ENCODE results near the gene MMP25.

MMP25 gene

DNA sequence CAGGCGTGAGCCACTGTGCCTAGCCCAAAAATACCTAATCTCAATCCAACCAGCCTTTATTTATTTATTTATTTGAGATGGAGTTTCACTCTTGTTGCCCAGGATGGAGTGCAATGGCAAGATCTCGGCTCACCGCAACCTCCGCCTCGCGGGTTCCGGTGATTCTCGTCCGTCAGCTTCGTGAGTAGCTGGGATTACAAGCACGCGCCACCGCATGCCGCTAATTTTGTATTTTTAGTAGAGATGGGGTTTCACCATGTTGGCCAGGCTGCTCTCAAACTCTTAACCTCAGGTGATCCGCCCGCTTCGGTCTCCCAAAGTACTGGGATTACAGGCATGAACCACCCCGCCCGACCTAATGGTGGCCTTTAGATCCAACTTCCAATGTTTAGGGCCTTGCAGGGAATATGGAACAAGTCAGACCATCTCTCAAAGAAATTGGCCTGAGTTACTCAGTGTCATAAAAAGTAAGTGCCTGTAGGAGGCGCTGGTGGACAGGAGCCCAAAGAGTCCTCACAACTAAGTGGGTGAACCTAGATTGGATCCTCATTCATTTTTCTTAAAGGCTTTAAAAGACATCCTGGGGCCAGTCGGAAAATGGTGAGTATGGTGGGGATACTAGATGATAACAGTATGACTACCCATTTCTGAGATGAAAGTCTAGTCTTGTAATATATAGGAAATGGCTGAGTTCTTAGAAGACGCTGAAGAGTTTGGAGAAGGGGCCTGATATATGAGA, 48.1 kb downstream of the MMP25 start:
- peak; percentile 64 for DNase-seq (ENCODE audit: low spot score)

DNA sequence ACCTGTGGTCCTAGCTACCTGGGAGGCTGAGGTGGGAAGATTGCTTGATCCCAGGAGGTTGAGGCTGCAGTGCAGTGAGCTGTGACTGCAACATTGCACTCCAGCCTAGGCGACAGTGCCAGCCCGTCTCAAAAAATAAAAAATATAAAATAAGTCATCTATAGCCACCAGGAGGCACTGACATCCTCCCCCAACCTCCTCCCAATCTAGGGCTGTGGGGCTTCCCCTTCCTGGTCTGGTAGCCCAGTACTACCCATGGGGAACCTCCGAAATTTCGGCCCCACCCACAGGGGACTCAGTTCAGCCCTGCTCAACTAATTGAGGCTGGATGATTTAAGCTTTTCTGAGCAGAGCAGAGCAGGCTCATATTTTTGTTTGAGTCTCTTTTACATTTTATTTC, 49.5 kb downstream of the MMP25 start:
- peak; percentile 74 for DNase-seq (ENCODE audit: low spot score)

DNA sequence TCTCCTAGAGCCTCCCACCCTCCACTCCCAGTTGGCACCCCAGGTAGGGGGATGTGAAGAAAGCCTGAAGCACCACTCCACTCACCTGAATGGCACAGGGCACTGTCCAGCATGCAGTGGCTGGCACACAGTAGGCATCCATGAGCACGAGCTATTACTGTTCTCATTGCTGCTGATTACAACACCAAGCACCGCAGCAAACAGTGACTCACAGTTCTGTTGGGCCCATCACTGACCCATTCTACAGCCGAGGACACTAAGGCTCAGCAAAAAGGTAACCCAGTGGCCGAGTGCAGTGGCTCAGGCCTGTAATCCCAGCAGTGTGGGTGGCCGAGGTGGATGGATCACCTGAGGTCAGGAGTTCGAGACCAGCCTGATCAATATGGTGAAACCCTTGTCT, 50.0 kb downstream of the MMP25 start:
- no peak for DNase-seq (ENCODE audit: low spot score)

DNA sequence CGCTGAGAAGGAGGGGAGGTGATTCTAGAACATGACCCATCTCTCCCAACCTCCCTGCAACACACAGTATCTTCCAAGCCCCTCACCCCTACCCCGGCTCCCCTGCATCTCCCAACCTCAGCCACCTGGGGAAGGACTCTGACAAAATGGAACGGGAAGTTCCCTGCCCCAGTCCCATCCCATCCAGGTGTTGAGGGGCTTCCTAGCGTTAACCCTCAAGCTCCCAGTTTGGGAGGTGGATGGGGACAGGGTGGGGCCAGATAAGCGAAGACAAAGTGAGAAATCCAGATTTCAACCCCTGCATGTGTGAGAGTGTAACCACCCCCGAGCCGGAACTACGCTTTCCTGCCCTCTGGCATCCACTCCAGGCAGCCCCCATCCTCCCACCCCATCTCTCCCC, 50.9 kb downstream of the MMP25 start:
- DNase-seq (ENCODE audit: low spot score) = no peak

DNA sequence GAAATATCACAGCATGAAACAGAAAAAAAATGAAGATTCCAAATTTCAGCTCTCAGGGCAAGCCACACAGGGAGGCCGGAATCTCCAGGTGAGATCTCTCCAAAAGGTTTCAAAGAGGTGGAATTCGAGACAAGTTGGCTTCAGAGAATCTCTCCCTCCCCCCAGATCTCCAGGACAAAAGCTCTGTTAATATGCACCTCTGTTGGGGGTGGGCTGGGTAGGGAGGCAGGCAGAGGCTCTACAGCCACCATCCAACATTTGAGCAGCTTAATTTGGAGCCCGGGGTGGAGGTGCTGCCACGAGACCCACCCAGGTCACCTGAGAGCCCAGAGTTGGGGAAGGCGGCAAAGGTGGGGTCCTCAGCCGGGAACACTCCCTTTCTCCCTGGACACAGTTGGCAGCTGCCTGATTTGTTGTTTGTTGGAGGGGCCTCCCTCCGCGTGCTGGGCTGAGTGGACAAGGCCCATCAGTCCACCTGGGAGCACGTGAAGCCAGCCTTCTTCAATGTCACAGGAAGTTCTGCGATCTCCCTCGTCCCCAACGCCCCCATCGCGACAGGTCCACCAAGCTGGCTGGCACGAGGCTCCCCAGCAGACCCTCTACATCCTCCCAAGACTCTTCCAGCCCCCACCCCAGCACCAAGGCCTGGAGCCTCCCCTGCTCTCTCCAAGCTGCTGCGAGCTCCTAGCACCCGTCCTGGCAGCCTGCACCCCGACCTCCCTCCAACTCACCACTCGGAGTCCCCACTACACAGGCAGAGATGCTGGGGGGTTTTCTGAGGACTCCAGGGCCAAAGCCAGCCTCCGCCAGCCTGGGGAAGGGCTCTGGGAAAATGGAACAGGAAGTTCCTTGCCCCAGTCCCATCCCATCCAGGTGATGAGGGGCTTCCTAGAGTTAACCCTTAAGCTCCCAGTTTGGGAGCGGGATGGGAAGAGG, 52.4 kb downstream of the MMP25 start, which contains the start of gene ZSCAN10:
Gene ZSCAN10 (minus strand): TSS at position 836 of the 936 bp plus-strand sequence. CDS start 6,357 bp downstream, outside the sequence.
- DNase-seq (ENCODE audit: low spot score) = no peak

DNA sequence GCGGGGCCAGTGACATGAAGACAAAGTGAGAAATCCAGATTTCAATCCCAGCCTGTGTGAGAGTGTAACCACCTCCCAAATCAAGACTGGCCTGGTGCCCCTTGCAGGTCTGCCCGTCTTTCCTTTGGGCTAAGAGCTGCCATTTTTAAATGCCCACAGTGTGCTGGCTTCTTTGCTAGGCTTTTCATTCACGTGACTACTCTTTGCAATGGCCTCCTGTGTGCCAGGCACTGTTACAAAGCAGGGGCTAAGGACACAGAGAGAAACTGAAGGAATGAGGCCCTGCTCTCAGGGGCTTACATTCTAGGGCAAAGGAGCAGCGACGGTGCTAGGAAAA, 53.0 kb downstream of the MMP25 start:
- no peak for DNase-seq (ENCODE audit: low spot score)

DNA sequence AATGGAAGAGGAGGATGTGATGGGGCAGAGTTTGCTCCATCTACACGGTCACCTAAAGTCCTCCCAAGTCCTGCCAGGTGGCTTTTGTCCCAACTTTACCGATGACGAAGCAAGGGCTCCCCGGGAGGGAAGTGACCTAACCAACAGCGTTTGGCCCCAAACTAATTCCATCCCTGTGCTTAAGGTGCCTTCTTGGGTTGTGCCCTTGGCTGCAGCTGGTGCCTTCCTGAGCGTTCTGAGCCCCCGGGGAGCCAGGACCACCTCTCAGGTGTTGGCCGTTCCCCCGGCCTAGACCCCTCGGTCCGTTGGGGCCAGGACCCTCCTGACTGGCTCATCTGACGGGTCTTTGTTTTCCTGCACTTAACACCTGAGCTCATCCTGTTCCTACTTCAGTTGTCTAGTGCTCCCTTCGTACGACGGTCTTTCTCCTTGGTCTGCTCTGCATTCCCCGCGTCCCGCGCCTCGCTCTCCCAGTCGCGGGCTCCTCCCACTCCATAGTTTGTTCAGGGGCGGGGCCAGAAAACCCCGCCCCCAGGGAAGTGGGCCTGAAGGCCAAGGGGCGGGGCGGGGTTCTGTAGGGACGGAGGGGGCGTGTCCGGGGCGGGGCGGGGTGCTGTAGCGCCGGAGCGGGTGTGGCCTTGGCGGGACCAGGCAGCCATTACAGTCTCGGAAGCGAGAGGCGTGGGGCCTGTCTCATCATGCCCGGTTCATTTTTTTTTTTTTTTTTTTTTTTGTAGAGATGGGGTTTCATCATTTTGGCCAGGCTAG, 53.6 kb downstream of the MMP25 start:
- peak; percentile 94 for DNase-seq (ENCODE audit: low spot score)

DNA sequence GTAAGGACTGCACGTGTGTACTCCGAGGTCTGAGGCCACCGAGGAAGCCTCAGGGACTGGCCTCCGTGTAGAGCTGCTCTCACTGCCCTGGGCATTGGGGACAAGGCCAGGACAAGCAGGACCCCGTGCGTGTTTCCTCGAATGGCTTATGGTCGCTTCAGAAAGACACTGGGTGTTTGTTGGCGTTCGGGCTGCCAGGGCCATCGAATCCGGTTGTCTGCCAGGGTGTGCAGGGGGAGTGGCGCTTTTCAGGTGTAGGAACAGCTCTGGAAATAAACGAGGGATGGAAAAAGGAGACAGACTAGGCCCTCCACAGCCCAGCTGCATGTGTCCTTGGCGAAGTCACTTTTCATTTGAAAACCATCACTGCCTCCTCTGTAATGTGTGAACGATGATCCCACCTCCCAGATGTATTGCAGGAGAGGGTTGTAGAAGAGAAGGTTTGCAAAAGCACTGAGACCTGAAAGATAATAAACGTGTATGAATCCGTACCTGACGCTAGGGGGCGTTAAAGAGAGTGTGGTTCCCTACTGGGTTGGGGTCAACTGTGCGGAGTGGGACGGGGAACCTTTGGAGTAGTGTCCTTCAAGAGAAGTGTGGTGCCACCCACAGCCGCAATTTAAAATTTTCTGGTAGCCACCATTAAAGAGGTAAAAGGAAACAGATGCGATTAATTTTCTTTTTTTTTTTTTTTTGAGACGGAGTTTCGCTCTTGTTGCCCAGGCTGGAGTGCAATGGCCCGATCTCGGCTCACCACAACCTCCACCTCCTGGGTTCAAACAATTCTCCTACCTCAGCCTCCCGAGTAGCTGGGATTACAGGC, 54.9 kb downstream of the MMP25 start:
- peak; percentile 65 for DNase-seq (ENCODE audit: low spot score)

DNA sequence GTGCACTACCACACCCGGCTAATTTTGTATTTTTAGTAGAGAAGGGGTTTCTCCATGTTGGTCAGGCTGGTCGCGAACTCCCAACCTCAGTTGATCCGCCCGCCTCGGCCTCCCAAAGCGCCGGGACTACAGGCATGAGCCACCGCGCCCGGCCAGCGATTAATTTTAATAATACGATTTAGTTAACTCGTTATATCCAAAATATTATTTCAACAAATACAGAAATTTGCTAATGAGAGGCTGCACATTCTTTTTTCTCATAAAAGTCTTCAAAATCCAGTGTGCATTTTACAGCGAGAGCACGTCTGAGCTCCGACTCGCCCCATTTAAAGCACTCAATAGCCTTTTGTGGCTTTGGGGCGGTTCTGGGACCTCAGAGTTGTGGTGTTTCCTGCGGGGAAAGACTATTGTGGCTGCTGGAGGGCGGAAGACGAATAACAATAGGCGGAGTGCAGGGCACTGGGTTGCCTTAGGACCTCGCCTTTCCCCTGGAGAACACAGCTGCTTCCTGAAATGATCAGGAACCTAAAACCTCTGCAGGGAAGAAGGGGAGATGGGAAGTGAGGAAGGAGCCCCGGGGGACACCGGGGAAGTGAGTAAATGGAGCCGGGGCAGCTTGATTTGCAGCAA, 55.6 kb downstream of the MMP25 start:
- peak; percentile 52 for DNase-seq (ENCODE audit: low spot score)

DNA sequence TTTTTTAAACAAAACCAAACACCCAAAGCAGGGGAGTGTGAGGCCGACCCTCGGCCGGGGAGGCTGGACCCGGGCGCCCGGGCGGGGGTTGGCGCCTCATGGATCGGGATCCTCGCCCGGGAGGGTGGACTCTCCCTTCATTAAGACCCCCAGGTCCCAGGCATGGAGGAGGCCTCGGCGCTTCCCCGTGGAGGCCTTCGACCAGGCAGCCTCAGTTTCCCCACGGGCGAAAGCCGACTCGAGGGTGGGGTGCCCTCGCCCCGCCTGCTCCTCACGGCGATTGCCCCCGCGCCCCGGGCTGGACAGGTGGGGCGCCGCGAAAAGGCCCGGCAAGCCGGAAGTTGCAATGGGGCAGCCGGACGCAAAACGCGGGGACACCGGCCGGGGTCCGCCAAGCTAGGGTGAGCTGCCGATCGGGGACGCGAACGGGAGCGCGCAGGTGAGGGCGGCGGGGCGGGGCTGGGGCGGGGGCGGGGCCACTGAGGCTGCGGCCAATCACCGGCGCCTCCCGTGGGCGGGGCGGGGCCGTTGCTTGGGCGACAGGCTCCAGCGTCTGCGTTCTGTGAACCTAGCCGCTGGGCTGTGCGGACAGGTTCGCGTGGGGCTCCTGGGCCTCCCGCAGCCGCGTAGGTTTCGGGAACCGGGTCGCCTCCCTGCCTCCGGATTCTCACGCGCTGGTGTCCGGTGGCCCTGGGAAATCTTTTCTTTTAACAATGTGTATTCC, 60.0 kb downstream of the MMP25 start:
- peak; percentile 90 for DNase-seq (ENCODE audit: low spot score)
